ENCODE measurements around the gene SMIM8. TPM values are rescaled to one million over a fixed set of nuclear protein-coding genes. Genes with fewer than 3 reads are reported as not detected.

SMIM8 gene
- total RNA-seq, 1 experiment from 2014 or later: 10.8 TPM

DNA sequence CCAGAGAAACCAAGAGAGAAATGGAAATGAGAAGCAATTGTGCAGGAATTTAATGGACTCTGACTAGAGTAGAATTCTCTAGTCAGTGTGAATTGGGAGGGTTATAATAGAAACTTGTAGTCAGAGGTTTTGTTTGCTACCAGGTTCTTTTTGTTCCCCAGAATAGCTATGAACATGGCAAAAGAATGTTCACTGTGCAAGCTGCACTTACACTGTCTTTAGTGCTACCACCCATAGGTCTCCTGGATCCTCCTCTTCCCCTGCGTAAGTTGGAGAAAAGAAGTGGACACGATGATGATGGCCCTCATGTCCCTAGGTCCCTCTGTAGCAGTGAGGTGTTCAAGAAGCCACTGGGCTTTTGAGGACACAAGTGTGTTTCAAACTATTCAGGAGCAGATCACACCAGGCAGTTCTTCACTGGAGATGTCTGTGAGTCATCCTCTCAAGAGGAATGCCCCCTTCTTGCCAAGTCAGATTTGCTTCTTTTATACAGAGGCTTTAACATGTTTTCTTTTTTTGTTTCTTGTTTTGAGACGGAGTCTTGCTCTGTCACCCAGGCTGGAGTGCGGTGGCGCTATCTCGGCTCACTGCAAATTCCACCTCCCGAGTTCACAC lies 47.6 kb upstream of the SMIM8 start:
- ATAC-seq (no peak), DNase-seq (ENCODE audit: low spot score) (no peak)
- POLR2A ChIA-PET: no interaction called here
- Mint-ChIP-seq H3K27ac (no peak overlapping the region), H3K4me3 (no peak overlapping the region), H3K4me1 (no peaks in the 10 kb centered on the region), H3K27me3 (ENCODE audit: low read depth) (no peaks in the 10 kb centered on the region; the same call in 1 of the 2 replicates), H3K9me3 (peaks cover 11% of the 10 kb centered on the region), H3K36me3 (0 out of 2 replicates have a peak, but pooled peaks cover 2% of the 10 kb centered on the region)
- CTCF ChIA-PET: no interaction called here
- no peak for TF ChIP-seq KAT7 (CRISPR knock-in tag; IDR thresholded peaks at IDR 0.05; ENCODE audit: borderline replicate concordance)
- TF ChIP-seq ATF6 (CRISPR knock-in tag; IDR thresholded peaks at IDR 0.05): no peak
- no peak for TF ChIP-seq NFYB (CRISPR knock-in tag; conservative IDR thresholded peaks at IDR 0.05; ENCODE audit: low read depth)

DNA sequence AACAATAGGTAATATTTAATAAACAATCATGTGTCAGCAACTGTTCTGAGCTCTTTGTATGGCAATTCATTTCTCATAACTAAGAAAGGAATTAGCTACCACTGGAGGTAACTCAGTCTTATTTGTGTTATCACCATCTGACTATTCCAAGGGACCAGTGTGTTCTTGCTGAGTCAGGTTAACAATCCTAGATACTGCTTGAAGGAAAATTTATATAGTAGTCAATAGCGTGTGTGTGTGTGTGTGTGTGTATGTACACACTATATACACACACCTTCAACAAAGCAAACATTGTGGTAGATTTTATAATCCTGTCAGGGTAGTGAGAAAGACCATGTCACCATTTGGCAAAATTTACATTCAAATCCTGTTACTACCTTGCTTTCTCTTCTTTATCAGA lies 45.8 kb upstream of the SMIM8 start:
- CTCF ChIA-PET: interaction anchor here (1.2 to 1.7 kb wide), 4 partner anchors 116 to 210 kb away, joined by 4 to 9 read pairs (median 5); no protein-coding TSS in a partner anchor
- ATAC-seq: no peak
- Mint-ChIP-seq H3K27ac (no peak overlapping the region), H3K36me3 (no peaks in the 10 kb centered on the region), H3K9me3 (peaks cover 1% of the 10 kb centered on the region; the same call in 1 of the 2 replicates), H3K27me3 (ENCODE audit: low read depth) (no peaks in the 10 kb centered on the region; the same call in 1 of the 2 replicates), H3K4me1 (no peaks in the 10 kb centered on the region), H3K4me3 (no peak overlapping the region)
- DNase-seq (ENCODE audit: low spot score): no peak
- TF ChIP-seq ETV6 (CRISPR knock-in tag; IDR thresholded peaks at IDR 0.05) (no peak), OVOL2 (CRISPR knock-in tag; IDR thresholded peaks at IDR 0.05; ENCODE audit: borderline replicate concordance) (no peak), RORB (CRISPR knock-in tag; IDR thresholded peaks at IDR 0.05) (no peak), USF1 (CRISPR knock-in tag; IDR thresholded peaks at IDR 0.05) (no peak), NR1H2 (CRISPR knock-in tag; IDR thresholded peaks at IDR 0.05) (no peak), FOXK1 (CRISPR knock-in tag; IDR thresholded peaks at IDR 0.05) (no peak), CREB1 (CRISPR knock-in tag; IDR thresholded peaks at IDR 0.05) (no peak), E2F5 (CRISPR knock-in tag; IDR thresholded peaks at IDR 0.05) (no peak), ZNF263 (CRISPR knock-in tag; IDR thresholded peaks at IDR 0.05; ENCODE audit: low read depth) (no peak), CREM (CRISPR knock-in tag; IDR thresholded peaks at IDR 0.05) (no peak), CBFB (CRISPR knock-in tag; IDR thresholded peaks at IDR 0.05; ENCODE audit: low read depth) (no peak), TP53 (CRISPR knock-in tag; IDR thresholded peaks at IDR 0.05) (no peak), ZSCAN18 (CRISPR knock-in tag; IDR thresholded peaks at IDR 0.05) (no peak)
- POLR2A ChIA-PET: no interaction called here

- DNase-seq (ENCODE audit: low spot score) (no peak), ATAC-seq (no peak)
- Mint-ChIP-seq H3K9me3 (no peaks in the 10 kb centered on the region), H3K36me3 (no peaks in the 10 kb centered on the region), H3K4me3 (no peak overlapping the region), H3K27me3 (ENCODE audit: low read depth) (no peaks in the 10 kb centered on the region; the same call in 1 of the 2 replicates), H3K27ac (no peak overlapping the region), H3K4me1 (no peaks in the 10 kb centered on the region)
- CTCF ChIA-PET: interaction anchor here (1.2 to 1.7 kb wide), 4 partner anchors 116 to 210 kb away, joined by 4 to 9 read pairs (median 5); no protein-coding TSS in a partner anchor
- POLR2A ChIA-PET: no interaction called here
- TF ChIP-seq FOXP1 (CRISPR knock-in tag; IDR thresholded peaks at IDR 0.05; ENCODE audit: borderline replicate concordance) (no peak), ZNF138 (CRISPR knock-in tag; conservative IDR thresholded peaks at IDR 0.05) (no peak), IRF2 (CRISPR knock-in tag; IDR thresholded peaks at IDR 0.05; ENCODE audit: borderline replicate concordance, low read depth) (no peak), SP1 (CRISPR knock-in tag; conservative IDR thresholded peaks at IDR 0.05) (no peak), ATF2 (CRISPR knock-in tag; IDR thresholded peaks at IDR 0.05; ENCODE audit: borderline replicate concordance, low read depth) (no peak), PRDM15 (CRISPR knock-in tag; IDR thresholded peaks at IDR 0.05) (no peak)
Observed at GRCh38 chr6:87277123-87277522, 45.3 kb upstream of the SMIM8 start.
